ENCODE results near the gene IFI16.
A peak's percentile ranks its signal among the peaks of the same experiment; 100 is the strongest.
"Not testable (repeated sequence)": the region's sequence is repeated elsewhere in the genome, so short reads cannot be mapped to it uniquely, and the experiment has no call there.

Gene IFI16

DNA sequence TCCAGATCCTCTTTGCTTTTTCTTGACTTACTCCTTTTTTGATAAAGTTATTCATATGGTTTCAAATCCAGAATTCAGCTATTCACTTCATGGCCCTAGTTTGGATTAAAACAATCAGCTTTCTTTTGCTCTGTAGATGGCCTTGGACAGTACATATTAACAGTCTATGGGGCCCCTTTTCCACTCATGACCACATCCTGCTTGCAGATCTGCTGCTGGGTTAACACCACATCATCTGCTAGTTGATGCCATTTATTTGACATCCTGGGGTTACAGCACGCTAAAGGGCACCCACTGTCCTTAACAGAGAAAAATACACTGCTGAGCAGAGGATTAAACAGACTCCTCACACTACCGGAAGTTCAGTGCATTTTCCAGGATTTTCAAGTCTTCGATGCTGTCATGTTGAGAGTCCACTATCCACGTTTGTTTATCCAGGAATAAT is 941 bp upstream of the IFI16 start:
- DNase-seq, result no peak

DNA sequence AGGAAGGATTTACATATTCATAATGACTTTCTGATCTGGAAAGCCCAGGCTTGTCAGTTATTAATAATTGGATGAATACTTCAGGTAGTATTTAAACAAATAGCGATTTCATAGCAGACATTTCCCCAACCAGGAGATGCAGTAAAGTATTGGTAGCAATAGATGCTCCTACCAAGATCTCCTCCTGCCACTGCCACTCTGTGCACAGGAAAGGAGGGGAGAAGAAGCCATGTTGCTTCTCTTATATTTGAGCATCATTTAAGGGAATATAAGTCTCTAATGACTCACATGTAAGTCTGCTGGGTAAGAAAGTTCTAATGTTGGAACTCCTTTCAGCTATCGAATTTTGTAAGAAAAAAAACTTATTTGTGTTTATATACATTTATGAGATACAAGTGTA is 420 bp upstream of the IFI16 start:
- DNase-seq, result no peak

DNA sequence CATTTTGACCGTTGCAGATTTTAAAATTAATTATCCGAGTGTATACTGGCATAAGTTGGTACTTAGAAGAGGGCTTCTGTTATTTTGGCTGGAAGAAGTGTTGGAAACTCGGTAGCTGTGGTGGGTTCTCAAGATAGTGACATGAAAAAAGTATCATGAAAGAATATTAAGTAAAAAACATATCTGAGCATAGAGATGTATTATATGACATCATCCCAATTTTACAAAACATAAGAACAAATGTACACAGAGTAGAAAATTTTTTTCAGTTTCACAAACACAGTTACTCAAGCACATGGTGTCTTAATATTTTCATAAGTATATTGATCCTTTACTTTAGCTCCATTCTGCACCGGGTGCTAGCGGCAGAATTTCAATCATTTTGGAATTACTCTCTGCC is 684 bp downstream of the IFI16 start:
- DNase-seq, result no peak

DNA sequence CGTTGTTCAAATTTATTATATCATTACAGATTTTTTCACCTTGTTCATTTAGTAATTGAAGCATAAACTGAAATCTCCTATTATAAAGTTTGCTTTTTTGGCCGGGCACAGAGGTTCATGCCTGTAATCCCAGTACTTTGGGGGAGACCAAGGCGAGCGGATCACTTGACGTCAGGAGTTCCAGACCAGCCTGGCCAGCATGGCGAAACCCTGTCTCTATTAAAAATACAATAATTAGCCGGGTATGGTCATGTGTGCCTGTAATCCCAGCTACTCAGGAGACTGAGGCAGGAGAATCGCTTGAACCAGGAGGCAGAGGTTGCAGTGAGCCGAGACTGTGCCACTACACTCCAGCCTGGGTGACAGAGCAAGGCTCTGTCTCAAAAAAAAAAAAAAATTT is 1.3 kb downstream of the IFI16 start:
- not testable (repeated sequence) for DNase-seq

DNA sequence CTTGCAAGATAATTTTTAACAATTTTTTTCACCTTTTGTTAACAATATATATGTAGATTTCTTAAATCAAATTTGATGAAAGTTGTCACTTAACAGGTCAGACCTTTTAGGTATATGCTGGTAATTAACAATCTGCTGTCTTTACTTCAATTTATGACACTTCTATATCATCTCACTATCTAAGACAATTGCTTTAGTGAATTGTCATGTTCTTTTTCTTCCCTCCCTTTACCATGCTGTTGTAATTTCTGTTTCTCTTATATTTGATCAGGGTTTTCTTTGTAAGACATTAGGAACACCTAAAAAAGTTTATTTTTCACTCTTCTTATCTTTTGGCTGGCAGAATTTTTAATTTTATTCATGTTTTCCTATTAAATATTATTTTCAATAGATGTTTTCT is 2.0 kb downstream of the IFI16 start:
- DNase-seq, result no peak

DNA sequence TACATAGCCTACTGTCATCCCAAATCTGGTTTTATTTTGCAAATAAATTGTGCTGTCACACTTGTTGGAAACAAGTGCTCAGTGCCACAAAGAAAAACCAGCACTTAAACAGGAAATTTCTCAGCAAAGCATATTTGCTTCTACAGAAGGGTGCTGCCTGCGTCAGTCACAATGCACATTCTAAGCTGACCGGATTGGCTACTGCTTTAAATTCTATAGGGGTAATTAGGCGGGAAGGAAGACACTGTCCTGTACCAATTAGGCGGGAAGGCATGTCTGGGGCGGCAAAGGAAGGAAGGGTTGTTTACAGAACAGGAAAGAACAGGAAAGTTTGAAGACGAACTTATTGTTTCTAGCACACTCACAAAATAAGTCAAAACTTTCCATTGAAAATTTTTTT is 2.8 kb downstream of the IFI16 start:
- DNase-seq, result no peak

DNA sequence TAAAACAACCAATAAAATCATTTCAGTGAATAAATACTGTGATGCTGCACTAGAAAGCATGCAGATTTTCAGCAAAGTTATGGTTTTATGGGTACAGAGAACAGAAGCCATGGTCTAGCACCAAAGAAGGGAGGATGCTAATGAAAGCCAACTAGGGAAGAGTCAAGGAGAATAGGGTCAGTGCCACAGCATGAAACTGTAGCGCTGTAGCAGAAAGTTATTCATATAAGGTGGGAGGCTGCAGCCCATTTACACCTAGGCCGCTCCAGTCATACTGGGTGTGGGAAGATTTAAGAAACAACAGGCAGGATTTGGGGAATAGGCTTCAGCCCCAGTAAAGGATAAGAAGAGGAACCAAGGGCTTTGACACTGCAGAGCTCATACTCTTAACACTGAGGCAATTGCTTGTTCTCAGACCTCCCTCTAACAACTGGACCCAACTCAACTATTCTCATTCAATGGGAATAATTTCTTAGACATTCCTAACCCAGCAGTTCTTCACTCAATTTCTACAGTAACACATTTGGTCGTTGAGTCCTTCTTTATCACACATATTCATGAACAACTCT is 4.4 kb downstream of the IFI16 start:
- no peak for DNase-seq

DNA sequence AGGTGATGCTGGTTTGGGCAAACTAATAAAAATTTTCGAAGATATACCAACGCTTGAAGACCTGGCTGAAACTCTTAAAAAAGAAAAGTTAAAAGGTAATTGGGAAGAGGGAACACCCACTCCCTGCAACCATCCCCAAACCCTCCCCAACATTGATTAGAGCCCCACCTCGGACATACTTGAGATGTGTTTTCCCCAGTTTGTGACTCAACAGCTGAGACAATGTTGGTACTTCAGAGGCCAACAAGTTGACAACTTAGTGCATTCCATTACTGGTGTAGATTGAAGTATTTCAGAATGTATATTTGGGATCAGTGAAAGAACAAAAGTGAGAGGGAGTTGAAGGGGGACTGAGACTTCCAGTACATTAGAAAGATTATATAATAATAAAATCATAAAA is 5.1 kb downstream of the IFI16 start:
- no peak for DNase-seq

DNA sequence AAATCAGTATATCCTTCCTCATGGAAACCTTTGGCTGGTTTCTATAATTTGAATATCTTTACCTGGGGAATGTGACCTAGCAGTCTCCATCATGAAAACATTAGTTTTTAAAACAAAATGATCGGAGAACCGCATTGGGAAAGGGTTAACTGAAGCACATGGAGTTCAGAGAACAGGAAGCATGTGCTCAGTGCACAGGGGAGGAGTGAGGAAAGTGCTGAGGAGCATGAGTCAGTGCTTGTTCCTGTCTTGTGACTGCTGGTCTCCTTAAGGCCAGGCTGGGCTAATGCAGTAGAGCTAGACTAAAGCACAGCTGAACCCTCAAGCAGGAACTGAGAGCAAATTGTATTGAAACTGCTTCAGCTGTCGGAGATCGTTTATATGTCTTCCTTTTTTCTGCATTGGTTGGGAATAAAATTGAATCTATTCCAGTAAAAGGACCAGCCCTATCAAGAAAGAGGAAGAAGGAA is 5.8 kb downstream of the IFI16 start:
- peak in 1 of 2 donors; percentile 11 for DNase-seq

DNA sequence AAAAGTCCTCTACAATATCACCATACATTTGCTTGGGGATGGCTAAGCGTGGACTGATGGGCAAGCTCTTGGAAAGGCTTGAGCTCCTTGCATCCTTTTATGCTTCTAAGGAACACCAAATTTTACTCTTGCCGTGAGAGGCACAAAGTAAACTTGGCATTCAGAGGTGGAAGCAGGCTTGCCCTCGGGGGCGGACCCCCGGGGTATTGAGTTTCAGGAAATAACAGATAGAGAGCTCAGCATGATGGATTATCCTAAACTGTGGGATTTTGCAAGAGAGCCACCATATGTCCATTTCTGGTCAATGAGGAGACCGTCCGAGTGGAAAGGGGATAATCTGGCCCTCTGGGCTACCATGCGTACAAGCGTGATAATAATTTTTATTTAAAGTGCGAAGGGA is 14.0 kb downstream of the IFI16 start:
- DNase-seq, result no peak

DNA sequence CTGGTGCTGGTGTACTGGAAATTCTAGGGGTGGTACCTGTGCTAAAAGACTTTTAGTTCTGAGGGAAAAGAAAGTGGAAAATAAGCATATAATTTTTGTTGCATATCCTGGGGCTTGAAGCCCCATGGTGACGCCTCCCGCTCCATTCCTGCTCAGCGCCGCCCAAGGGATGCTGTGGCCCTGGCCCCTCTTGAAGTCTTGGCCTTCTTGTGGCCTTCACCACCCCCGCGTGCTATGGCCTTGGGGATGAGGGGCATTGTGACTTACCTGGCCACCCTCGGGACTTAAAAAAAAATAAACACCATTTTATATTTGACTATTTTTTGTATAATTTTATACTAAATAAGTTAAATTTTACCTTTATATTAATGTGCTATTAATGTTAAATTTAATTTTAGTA is 15.3 kb downstream of the IFI16 start:
- DNase-seq, result no peak

DNA sequence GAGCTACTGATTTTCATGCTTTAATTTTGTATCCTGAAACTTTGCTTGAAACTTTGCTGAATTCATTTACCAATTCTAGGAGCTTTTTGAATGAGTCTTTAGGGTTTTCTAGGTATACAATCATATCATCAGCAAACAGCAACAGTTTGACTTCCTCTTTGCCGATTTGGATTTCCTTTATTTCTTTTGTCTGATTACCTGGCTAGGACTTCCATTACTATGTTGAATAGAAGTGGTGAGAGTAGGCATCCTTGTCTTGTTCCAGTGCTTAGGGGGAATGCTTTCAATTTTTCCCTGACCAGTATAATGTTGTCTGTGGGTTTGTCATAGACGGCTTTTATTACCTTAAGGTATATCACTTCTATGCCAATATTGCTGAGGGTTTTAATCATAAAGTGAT is 17.1 kb downstream of the IFI16 start:
- DNase-seq, result not testable (repeated sequence)

DNA sequence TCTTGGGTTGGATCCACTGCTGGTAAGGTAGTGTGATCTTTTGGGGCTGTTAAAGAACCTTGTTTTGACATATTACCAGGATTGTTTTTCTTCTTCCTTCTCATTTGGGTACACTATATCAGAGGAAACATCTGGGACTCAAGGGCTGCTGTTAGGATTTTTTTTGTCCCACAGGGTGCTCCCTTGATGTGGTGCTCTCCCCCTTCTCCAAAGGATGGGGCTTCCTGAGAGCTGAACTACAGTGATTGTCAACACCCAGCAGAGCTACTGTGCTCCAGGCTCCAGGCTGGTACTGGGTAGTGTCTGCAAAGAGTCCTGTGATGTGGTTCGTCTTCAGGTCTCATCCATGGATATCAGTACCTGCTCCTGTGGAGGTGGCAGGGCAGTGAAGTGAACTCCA is 20.6 kb downstream of the IFI16 start:
- no peak for DNase-seq

DNA sequence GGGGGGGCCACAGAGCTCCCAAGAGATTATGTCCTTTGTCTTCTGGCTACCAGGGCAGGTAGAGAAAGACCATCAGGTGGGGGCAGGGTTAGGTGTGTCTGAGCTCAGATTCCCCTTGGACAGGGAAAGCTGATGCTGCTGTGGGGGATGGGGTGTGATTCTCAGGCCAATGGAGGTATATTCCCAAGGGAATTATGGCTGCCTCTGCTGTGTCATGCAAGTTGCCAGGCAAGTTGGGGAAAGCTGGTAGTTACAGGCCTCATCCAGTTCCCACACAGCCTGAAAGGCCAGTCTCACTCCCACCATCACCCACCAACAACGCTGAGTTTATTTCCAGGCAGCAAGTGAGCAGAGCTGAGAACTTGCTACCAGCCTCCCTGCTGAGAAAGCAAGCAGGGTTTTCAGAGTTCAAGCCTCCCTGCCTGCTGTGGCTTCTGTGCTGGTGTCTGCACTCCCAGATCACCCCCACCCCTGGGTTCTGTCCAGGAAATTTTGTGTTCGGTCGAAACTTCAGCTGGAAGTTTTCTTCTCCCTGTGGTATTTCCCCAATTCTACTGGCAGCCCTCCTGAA is 21.3 kb downstream of the IFI16 start:
- no peak for DNase-seq

DNA sequence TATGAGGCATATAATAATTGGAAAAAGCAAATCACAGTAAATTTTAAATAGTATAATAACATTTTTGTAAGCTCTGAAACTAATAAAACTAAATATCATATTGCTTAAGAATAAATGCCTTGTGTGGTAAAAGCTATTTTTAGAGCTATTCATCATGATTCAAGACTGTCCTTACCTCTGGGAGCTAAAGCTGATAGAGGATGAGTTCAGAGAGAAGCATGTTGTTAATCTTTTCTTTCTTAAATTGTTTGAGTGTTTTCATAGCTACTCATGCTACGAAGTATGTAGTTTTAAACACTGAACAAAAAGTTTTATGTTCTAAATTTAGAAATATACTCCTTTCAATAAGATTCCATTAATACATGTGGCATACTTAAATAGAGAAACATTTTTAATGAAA is 30.5 kb downstream of the IFI16 start:
- no peak for DNase-seq

DNA sequence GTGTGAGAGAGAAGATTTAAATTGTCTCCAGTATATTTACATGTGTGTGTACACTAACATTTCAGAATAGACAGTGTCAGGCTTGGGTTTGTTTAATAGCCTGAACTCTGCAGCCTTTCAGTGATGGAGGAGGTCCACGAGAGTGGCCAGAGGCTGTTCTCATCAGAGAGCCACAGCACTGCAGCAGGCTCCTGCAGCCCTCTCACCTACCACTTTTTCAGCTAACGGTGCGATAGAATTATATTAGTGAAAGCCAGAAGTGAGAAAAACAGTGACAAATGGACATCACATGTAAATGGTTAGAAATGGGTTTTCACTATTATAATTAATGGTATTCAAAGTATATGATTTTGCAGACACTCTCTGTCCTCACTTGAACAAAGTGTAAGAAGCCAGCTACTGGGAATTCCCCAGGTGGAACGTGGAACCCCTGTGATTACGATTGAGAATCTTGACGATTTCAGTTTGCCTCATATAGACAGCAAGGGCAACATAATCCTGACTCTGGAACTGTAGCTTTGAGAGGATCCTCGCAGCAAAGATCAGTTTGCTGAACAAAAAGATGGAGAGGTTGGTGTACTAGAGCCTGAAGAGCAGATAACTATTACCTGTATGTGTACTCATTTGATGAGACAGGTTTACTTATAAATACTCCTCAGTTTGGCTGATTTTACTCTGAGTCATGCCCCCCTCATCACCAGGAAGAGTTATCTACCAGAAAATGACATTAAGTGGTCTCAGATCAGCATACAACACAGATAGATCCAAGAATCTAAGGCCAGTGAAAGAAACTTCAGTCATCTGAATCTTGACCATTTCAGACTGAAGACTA is 31.4 kb downstream of the IFI16 start:
- DNase-seq, result no peak

DNA sequence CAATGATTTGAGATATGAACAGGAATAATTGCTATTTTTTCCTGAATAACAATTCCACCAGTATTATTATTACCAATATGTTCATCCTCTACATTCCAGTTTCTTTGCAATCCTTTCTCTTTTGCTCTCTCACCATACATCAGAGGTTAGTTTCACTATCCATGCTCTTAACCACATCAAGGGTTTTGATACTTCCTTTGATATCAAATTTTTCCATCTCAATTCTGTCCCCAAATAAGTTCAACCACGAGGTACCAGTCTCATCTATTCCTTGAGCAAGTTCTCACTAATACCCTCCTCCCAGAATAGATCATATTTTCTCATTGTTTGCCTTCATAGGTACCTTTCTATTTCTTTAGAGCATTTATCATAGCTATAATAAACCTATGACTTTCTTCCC is 36.8 kb downstream of the IFI16 start:
- DNase-seq, result not testable (repeated sequence)

DNA sequence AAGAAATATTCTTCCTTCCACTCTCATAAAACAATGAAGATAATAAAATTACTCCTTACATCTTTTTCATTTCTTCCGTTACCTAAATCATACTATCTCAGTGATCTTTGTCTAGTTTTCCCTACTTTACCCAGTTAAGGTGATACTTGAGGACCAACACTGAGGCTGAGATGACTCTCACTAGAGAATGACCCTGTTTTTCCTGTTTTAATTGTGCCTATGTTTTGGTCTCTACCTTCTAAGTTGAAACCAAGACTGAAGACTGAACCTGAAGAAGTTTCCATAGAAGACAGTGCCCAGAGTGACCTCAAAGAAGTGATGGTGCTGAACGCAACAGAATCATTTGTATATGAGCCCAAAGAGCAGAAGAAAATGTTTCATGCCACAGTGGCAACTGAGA is 41.7 kb downstream of the IFI16 start:
- no peak for DNase-seq

DNA sequence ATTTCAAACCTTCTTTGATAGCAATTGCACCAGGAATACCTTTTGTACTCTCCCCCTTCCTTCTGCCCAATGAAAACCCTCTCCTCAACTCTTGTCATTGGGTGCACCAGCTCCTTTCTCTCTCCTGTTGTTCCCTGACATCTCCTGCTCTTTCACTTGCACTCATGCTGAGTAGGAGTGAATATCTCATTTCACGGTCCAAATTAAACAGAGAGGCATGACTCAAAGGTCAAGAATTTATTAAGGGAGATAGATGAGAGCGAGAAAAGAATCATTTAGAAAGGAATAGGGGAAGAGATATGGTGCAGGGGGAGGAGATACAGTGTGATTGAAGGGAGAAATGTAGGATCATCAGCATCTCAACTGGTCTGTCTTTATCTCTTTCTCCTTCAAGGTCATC is 44.7 kb downstream of the IFI16 start:
- no peak for DNase-seq

DNA sequence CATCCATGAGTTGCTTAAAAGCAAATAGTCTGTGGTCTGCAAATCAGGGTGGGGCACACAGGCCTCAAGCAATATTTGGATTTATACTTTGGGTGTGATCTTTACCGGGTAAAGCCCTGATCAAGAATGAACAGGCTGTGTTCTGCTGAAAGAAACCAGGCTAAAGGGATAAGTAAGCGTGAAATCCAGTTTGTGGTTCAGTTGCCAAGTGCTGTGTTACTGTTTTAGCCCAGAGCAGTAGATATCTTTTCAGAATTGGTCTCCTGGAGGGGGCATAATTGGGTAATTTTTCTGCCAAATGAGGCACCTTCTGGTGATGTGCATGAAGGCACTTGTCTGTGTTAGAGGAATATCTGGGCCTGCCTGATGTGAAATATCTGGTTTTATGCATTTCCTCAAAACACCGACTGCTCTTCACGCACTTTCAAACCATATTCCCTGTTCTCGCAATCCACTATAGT is 45.5 kb downstream of the IFI16 start:
- no peak for DNase-seq

DNA sequence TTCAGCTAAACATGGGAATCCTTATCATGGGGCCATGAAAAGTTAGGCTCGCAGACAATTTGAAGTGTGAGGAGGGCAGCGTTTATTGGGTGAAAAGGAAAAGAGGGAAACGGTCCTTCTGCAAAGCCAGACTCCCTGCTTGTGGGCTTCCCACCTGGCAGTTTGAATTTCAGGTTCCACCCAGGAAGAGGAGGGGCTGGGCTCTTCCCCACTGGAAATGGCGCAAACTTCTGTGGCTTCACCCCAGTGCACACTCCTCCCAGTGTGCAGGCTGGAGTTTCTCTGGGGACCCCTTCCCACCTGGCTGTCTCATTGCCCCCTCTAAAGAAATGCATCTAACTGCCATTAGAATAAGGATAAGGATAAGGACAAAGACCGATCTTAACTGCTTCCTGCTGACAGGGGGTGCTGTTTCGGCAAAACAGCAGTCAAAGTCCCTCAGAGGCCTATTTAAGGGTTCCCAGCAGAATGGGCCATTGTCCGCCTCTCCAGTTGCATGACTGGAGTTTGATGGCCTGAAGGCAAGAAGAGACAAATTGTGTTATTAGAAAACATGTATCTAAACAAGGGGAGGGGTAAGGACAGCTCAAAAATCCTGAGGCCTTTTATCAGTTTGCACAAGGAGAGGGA is 46.5 kb downstream of the IFI16 start:
- DNase-seq, result peak in 1 of 2 donors; percentile 34

DNA sequence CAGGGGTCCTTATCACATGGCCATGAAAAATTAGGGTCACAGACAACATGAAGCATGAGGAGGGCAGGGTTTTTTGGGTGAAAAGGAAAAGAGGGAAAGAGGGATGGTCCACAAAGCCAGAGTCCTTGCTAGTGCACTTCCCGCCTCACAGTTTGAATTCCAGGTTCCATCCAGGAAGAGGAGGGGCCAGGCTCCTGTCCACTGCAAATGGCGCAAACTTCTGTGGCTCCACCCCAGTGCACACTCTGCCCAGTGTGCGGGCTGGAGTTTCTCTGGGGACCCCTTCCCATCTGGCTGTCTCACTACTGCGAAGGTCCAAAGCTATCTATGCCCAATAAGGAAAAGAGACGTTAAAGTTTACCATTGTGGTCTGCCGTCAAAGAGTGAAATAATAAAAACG is 49.0 kb downstream of the IFI16 start:
- no peak for DNase-seq

DNA sequence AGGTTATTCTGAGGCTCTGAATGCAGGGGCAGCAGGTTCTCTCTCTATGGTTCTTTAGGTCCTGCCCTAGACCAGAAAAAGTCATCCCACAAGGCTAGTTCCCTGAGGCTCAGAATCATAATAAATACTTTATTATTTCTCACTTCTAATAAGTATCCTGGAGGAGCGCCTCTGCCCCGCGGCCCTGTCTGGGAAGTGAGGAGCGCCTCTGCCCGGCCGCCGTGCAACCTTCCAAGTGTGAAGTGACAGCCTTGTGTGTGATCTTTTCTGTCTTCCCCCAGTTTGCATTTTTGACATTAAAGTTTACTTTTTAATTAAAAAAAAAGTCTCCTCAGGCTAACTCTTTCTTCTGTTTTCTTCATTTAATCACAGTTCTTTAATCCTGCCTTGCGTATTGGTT is 55.4 kb downstream of the IFI16 start:
- DNase-seq, result no peak

DNA sequence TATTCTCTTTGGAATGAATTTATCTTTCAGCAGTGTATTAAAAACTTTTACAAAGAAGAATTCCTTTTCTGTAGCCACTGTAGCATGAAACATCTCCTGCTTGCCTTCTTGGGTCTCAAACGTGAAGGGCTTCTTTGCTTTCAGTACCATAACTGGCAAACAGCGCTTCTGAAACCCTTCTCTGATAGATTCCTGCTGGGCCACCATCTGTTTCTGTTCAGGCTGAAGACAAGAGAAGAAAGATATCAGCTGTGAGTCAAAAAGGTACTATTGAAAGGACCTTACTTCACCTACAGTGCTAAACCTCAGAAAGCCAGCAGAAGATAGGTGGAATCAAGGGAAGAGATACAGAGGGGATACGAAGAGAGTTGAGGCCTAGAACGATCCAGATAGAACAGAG is 56.4 kb downstream of the IFI16 start:
- no peak for DNase-seq
